ENCODE data around the gene SLIT1.

SLIT1 gene

GRCh38 chr10:97185326-97186058 is at the start of gene SLIT1:
SLIT1 (minus strand) TSS chr10:97185959; CDS start chr10:97185674, 285 bp downstream.
- no peak for DNase-seq

- DNase-seq = no peak
These were observed 49.6 kb upstream of the SLIT1 start for GRCh38 chr10:97235353-97235752.

DNA sequence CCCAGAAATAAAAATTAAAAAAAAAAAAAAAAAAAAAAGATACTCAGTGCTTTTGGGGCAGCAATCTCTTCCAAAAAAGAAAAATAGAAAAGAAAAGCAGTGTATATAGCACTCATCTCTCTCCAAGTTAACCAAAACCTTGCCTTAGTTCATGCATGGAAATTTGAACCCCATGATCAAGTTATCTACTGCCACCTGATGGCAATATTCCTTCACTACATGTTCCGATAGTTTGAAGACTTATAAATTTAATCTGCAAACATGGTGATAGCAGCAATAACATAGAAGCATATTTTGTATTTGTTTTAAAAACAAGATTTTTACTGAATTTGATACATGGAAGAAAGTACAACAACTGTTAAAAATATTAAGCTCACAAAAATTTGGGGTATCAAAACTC is 48.6 kb upstream of the SLIT1 start:
- DNase-seq = no peak

- no peak for DNase-seq
These were observed 44.4 kb upstream of the SLIT1 start for GRCh38 chr10:97230146-97230545.

- DNase-seq = no peak
These were observed 43.7 kb upstream of the SLIT1 start for GRCh38 chr10:97229322-97230015.

GRCh38 chr10:97228775-97229157 is 43.0 kb upstream of the SLIT1 start:
- DNase-seq = no peak

DNA sequence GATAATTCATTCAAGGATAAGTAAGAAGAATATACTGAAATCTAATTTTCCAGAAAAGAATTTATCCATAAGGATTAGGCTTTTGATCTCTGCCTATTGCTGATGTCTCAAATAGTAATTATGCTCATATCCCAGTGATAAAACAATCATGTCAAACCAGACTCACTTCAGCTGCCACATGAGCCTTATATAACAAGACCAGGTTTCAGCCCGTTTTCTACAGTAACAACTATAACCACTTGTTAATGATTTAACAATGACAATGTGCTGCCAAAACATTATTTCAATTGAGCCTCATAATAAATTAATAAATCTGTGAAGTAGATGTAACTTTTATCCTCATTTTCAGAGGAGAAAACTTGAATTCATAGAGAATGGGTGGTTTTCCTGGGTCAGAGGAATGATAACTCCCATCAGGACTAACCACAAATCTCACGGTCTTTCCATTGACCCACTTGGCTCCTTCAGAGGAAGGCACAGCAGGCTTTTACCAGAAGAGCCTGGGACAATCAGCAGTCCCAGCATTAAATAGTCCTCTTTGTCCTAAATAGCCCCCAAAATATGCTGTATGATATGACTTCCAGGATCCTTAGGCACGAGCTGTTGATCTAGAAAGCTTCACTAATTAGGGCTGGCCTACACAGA is 42.5 kb upstream of the SLIT1 start:
- DNase-seq = no peak

DNA sequence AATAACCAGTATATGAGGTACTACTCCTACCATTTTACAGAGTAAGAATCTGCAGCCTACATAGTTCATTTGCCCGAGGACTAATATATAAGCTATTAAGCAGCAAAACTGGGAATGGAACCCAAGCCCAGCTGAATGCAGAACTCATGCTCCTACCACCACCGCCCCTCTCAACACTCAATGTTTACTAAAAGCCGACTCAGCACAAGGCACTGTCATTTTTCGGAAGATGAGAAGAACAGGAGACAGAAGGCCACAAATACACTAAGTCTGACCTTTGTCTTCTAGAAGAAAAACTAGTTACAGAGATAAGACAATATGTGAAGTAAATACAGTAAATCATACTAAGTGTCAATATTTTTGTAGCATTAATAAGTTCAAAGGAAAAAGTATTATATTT is 40.6 kb upstream of the SLIT1 start:
- no peak for DNase-seq

- DNase-seq = no peak
These were observed 39.0 kb upstream of the SLIT1 start for GRCh38 chr10:97224483-97225435.

DNA sequence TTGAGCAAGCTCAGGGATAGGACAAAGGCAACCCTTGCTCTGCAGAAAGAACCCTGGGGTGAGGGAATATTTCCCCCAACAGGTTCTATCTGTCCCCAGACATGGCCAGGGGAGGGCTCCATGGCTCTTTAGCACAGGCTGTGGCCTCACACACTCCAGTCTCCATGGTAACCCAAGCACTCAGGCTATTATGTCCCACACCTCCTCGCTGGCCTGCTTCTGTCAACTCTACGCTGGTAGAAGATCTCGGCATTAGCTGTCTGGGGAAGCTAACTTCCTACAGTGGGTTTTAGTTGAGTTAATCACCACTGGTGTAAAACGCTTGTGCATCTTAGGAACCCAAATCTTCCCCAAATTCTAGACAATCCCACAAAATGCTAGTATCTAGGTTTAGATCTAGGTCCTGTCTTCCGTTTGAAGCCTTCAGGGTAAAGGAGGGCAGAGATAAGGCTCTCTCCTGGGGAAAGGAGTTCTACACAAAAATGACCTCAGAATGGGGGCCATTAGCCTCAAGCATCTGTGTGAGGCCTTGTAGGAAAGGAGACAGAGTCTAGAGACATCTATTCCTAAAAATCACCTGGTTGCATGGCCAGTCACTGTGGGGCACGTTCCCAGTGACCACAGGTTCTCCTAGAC is 36.7 kb upstream of the SLIT1 start:
- no peak for DNase-seq

DNA sequence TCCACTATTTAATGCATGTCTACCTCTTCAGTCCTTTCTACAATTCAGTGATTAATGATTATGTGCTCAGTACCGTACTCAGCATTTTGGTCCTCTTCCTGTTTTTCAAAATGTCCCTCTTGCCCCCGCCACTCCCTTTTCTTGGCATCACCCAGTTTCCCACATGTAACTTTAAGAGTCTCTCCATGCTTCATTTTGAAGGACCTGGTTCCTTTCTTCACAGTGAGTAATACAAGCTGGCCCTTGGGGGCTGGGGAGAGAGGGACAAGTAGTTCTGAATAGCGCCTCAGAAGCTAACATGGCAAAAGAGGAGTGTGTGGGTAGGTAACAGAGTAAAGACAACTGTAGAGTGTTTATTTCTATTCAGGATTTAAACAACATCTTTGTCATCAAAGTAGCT is 34.6 kb upstream of the SLIT1 start:
- no peak for DNase-seq

DNA sequence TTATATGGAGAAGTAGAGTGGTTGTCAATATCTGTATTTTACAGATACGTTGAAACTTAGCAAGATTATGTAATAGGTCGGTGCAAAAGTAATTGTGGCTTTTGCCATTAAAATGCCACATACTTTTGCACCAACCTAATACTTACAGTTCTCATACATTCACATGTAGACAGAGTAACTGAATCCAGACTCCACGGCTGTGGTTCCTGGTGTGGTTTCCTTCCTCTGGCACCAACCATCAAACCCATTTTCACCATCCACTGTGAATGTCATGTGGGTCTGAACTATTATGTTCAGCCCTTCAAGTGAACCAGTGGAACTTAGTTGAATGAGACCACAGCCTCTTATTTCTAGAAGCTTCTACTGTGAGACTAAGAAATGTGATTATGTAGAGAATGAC is 31.5 kb upstream of the SLIT1 start:
- DNase-seq = no peak

GRCh38 chr10:97215619-97216260 is 30.0 kb upstream of the SLIT1 start:
- DNase-seq = no peak

DNA sequence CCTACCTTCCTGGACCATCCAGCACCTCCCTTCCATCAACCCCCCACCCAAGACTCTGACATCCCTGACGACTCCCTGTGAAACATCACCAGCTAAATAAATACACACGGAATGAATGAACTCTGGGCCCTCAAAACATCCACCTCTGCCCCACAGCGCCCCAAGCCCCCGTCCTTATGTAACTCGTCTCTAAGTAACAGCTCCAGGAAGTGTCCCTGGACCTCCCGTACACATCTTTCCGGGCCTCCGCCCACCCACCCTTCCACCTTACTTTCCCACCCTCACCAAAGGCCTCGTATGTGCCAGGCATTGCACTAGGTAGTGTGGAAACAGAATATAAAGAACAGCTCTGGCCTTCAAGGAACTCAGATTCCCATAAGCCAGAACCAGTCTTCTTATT is 27.7 kb upstream of the SLIT1 start:
- no peak for DNase-seq

DNA sequence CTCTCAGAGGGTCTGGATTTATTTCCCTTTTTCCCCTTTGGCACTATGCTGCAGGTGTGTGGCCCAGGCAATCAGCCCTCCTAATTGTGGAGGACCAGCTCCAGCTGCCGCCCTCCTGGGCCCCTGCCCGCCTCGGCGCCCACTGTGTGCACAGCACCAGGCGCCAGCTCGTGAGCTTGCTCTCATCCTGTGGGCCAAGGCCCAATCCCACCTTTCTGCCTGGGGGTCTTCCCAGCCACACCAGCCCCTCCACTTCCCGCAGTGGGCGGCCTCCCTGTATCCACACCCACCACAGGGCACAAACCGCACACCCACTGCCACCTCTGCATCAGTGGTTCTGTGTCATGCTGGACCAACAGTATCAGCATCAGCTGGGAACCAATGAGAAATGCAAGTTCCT is 25.5 kb upstream of the SLIT1 start:
- no peak for DNase-seq

DNA sequence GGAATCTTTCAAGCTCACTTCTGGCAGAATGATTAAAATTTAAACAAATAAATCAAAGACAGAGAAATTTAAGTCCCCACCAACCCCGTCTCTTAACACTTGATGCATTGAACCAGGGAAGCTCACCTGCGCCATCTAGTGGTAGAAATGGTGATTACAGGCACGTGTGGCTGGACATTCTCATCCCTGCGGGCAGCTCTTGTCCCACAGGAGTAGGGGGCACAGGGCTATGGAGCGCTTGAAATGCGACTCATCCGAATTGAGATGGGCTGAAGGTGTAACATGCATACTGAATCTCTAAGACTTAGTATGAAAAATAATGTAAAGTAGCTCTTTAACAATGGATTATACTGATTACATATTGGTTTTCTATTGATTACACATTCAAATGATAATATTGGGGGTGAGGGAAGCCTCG is 24.8 kb upstream of the SLIT1 start:
- DNase-seq = peak; percentile 72

DNA sequence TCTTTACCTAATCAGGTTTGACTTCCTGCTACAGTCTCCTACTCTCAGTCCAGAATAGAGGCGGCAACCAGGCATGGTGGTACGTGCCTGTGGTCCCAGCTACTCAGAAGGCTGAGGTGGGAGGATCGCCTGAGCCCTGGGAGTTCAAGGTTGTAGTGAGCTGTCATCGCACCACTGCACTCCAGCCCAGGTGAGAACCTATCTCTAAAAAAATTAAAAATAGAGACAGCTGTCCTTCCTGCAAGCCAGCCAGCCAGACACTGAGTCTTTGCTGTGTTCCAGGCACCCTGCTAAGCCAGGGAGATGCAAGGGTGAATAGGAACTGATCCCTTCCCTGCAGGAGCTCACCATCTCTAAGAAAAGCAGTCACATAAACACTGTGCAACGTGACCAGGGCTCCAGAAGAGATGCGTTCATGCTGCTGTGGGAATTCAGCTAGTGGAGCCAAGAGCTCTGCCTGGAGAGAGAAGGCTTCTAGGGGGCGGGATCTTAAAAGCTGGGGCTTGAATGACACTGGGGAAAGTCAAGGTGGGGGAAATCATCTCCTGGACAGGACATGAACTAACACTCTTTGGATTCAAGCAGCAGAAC is 22.1 kb upstream of the SLIT1 start:
- no peak for DNase-seq

- no peak for DNase-seq
These were observed 21.4 kb upstream of the SLIT1 start for GRCh38 chr10:97207131-97207530.

DNA sequence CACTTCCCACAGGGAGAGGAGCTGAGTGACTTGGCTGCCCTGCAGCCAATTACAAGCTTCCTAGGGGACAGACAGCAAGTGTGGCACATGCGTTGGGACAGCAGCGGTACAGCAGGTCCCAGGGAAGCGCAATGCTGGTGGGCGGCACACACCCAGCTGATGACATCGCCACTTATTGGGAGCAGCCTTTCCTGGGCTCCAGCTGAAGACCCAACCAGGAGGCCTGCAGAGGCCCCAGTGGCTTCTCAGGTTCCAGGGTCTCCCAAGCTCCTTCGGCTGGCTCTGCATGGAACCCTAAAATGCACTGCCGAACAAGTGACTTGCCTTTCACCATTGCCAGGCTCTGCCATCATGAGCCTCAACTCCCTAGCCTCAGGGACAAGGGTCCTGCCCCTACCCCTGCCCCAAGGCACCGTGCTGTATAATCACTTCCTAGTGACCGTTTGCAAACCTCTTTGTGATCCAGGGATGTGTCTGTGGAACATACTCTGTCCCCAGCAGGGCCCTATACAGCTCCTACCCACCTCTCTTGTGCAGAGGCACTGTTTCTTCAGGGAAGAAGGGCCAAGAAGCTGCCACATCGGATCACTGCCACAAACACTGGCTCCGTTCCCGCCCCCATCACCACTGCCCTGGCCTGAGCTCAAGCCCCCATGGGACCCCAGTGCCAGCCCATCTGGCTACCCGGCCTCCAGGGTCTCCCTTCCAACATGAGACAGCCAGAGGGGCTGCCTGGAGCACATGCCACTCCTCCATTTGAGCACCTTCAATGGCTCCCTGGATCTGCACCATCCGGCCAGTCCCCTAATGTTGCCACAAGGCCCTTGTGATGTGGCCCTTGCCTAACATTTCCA is 19.3 kb upstream of the SLIT1 start:
- no peak for DNase-seq

DNA sequence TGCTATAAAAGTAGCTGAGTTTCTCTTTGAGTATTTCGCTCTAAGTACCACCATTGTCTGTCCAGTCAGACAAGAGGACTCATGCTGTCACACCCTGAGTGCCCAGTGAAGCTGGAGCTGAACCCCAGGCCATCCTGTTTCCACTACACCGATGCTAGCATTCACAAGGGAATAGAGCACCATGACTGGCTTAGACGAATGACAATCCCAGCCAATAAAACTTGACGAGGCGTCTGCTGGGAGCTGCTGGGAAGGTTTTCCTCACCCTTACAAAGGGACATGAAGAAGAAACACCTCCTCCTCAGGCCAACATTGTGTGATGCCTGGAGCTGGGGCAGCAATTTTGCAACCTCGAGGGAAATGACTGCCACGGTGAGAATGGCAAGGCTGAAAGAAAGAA is 17.5 kb upstream of the SLIT1 start:
- DNase-seq = no peak

- no peak for DNase-seq
These were observed 14.9 kb upstream of the SLIT1 start for GRCh38 chr10:97200616-97201015.
